Stimulated activated CD8-positive, alpha-beta memory T cell treated with anti-CD3 and anti-CD28 coated beads, Interleukin-15, amount 100 ng/mL, for 24 hours (primary cell): ENCODE data around the gene ATXN7L1.
"Not testable (repeated sequence)": the region's sequence is repeated elsewhere in the genome, so short reads cannot be mapped to it uniquely, and the experiment has no call there.

Experiments
- DNase-seq: peaks from one replicate; pipeline ENCODE4 v3.0.0-alpha.2; 2020; ENCODE audit warnings: low read depth

ATXN7L1 gene

DNA sequence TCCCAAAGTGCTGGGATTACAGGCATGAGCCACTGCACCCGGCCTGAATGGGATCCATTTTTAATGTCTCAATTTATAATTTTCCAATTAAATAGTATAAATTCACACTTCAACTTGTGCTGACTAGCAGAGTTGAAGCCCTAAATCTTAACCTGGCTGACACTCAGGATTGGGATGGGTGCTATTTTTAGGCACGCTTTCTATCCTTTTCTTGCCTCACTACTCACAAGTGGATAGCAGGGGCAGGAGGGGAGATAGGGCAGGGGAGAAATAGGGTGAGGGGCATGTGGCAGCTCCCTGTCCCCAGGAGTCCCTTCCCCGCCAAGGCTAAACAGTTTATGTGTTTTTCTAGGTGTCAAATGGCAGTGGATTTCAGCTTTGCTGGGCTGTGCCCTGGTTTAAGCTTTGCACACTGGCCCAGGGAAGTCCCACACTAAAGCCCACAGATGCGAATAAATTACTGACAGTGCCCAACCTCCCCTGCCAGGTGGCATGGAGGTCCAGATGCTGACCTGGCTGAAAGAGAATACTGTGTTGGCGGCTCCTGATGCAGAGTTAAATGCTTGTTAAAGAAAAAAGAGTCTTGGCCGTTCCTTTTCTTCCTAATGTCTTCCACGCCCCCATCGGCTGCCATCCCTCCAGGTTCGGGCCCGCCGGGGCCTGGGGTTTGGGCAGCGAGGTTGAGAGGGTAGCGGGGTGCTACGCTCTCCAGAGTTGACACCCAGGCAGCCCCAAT, 259.0 kb downstream of the ATXN7L1 start:
- DNase-seq: no peak

DNA sequence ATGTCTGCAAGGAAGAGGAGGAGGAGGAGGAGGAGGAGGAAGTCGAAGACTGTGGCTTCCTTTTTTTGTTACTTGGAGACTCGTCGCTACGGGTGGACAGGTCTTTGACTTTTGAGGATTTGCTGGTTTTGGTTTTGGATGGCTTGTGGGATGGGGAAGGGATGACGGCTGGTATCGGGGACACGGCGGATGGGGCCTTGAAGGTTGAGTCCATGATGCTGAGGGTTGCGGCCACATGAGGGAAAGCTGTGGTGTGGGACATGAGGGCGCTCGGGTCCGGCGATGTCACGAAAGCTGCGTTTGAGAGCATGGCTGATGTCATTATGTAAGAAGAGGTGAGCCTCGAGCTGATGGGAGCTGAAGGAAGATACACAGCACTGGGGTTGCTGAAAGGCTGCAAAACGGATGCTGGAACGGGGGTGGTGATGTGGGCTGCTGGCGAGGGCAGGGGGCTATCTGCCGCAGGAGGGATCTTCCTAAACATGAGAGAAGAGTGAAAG, 262.0 kb downstream of the ATXN7L1 start:
- DNase-seq: no peak

DNA sequence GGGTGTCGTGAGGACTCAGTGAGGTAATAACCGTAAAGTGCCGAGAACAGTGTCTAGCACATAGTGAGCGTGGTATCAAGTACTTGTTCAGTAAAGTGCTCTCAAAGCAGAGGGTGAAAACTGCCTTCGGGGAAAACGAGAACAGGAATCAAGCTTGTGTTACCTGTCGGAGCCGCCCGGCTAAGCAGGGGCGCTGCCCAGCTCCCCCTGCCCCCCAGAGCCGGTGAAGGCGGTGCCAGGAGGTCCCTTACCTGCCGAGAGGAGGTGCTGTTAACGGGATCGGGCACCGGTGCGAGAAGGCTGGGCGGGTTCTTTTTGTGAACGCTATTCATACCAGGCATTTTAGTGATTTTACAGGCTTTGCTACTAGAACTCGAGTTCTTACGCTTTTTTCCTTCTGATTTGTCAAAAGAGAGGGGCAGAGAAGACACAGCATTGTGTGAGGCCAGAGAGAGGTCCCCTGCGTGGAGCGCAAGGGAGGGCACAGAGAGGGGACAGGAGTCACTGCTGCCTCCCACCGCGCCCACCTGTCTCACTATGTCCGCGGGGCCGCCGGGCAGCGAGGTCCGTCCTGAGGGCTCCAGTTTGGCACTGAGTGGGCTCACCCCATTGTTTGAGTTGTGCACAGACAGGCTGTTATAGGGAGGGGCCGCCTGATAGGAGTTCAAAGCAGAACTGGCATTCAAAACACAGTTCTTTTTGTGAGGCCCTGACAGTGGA, 262.6 kb downstream of the ATXN7L1 start:
- no peak for DNase-seq

DNA sequence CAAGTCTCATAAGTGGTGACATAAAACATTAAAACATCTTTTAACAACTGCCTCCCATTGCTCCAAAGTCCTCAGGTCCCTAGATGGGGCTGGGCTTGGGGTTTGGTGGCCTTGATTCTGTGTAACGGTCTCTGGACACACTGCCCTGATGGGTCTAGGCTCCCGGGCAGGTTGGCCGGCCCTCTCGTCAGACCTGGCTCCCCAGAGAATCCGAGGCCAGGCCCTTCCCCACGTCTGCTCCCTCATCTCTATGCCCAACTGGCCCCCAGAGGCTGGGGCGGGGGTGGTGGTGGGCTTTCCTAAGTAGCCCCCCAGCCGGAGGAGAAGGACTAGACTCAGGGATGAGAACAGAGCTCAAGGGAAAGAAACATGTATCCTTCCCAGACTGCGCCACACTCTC, 263.6 kb downstream of the ATXN7L1 start:
- DNase-seq: no peak

DNA sequence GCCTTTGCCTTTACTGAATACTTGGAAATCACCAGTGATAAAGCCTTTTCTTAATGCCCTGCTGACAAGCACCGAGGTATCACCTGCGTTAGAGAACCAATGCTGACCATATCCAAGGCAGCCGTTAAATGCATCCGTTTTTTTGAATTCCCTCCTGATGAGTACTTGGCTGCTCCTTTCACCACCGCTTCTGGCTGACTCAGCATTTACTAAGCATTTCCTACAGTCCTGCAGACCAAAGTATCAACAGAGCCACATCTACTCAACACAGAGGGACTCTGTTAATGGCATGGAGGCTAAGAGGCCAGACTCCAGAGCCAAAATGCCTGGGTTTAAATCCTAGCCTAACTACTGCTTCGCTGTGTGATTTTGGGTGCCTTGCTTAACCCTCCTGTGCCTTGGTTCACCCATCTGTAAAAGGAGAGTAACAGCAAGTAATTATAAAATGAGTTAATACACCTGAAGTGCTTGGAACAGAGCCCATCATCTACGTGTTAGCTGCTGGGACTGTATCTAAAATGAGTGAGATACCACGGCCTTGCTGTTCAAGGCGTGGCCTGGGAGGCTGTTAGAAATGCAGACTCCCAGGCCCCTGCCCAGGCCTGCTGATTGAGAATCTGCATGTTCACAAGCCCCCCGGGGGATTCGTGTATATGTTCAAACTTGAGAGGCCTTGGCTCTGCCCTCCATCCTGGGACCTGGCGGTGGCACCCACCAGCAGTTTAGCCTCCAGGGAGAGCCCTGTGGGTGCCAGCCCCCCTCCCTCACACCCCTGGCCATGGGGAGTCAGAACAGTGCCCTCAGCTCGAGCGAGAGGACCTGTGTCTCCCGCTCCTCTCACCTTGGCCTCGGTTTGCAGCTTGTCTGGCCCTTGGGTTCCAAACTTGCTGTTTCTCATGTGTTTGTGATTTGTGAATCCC, 264.3 kb downstream of the ATXN7L1 start:
- DNase-seq: no peak

DNA sequence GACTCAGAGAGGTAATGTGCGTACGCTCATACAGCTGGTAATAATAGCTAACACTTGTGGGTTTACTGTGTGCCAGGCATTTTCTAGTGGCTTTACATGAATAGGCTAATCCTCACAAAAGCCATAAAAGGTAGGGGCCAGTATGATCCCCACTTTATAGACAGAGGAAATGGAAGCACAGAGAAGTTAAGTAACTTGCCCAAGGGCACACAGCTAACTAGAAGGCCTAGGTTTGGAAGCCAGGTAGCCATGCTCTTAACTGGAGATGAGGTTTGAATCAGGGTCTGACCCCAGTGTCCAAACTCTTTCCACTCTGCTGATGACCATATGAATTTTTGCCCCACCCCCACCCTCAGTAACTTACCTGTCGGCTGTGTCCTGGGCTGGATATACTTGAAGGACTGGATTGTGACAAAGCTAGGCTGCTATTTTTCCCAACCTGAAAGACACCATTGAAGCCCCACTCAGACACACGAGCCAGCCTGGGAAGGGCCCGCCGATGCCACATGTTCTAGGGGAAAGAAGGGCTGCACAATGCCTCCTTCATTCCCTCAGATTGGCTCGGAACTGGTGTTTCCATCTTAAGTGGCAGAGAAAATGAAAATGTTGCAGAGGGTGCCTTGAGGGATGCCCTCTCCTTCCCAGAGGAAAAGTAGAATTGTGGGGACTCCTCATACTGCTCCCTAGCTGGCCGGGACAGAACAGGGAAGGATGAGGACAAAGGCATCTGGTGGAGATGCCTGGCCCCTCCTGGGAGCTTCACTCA, 266.1 kb downstream of the ATXN7L1 start:
- no peak for DNase-seq

DNA sequence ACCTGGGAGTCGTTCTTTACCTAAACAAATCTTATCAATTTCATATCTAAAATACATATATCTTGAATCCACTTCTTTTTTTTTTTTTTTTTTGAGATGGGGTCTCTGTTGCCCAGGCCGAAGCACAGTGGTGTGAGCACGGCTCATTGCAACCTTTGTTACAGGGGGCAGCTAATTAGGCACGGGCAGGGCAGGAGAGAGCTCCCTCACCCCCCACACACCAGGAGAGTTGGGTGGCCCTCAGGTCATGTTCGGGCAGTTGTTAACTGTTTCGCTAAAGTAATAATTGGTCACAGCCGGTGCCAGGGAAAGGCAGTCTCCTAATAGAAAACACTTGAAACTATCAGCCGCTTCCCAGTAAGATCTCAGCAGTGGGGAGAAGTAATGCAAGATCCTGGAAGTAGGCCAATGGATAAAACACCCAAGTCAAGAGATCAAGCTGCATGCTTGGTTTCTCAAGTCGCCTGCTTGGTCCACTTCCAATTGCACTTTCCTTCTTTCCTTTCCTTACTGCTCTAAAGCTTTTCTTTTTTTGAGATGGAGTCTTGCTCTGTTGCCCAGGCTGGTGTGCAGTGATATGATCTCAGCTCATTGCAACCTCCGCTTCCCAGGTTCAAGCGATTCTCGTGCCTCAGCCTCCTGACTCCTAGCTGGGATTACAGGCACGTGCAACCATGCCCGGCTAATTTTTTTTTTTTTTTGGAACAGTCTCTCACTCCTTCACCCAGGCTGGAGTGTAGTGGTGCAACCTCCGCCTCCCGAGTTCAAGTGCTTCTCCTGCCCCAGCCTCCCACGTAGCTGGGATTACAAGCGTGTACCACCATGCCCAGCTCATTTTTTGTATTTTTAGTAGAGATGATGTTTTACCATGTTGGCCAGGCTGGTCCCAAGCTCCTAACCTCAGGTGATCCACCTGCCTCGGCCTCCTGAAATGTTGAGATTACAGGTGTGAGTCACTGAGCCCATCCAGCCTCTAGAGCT, 273.8 kb downstream of the ATXN7L1 start:
- DNase-seq: no peak

DNA sequence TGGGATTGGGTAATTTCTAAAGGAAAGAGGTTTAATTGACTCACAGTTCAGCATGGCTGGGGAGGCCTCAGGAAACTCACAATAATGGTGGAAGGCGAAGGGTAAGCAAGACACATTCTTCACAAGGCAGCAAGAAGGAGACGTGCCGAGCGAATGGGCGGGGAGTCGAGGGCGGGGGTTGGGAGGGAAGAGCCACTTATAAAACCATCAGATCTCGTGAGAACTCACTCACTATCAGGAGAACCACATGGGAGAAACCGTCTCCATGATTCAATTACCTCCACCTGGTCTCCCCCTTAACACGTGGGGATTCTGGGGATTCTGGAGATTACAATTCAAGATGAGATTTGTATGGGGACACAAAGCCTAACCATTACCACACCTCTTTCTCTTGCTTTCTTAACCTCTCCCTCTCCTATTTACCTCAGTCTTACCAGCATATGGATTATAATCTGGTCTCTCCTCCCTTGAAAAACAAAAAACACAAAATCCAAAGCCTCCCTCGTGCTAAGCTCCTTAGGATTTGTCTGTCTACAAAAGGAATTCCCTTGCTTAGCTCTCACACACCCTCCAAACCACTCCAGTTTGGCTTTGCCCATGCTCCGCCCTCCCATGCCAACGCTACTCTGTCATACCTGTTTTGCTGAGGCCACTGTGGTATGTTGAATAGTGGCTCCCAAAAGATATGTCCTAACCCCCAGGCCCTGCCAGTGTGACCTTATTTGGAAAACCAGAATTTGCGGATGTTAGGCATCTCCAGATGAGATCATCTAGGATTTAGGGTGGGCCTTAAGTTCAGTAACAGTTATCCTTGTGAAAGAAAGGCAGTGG, 275.5 kb downstream of the ATXN7L1 start:
- DNase-seq: no peak

DNA sequence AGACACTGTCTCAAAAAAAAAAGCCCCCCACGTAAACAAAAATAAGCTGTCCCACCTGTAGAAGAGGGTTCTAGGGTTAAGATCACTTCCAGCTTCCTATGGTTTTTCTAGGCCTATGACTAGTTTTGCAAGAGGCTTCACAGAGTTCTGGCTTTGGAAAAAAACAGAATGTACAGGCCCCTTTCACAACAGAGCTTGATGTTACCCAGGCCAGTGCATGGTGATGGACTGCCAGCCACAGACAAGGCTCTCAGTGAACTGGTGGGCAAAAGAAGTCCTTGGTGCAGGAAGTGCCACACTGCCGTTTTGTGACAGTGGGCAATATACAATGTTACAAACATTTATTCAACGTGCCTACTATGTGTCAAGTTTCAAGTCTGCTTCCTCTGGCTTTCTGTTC, 276.8 kb downstream of the ATXN7L1 start:
- no peak for DNase-seq

DNA sequence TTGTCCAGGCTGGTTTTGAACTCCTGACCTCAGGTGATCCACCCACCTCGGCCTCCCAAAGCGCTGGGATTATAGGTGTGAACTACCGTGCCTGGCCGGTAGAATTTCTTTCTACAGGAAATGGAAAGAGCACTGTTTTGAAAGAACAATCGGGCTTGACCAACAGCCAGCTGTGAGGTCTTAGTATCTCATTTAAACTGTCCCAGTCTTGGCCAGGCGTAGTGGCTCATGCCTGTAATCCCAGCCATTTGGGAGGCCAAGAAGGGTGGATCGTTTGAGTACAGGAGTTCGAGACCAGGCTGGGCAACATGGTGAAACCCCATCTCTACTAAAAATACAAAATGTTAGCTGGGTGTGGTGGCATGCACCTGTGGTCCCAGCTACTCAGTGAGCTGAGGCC, 277.3 kb downstream of the ATXN7L1 start:
- not testable (repeated sequence) for DNase-seq

DNA sequence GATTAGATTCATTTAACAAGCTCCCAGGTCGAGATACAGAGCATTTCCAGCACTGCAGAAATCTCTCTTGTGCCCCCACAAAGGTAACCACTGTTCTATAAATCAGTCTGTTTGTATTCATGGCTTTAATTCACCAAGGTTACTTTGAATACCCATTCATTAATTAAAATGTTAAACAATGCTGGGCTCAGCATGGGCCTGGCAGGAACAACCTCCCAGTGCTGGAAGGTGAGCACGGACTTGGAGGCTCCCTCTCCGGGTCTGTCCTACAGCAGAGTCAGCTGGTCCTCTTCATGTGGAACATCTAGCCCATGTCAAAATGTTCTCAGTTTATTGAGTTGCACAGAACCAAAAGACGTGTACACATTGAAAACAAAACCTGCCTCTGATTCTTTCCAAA, 279.5 kb downstream of the ATXN7L1 start:
- DNase-seq: no peak

DNA sequence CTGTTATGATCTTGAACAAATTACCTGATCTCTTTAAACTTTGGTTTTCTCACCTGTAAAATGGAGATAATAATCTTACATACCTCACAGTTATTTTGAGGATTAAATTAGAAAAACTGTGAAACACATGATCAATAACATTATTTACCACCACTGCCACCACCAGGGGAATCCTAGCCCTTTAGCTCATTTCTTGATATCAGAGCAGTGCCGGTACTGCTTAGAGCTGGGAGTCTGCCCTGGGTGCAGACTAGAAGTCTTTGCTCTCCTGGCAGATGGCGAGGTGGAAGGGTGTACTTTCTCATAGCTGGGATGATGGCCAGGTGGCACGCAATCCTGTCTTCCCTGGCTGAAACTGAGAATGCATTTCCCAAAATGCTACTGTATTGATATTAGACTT, 282.4 kb downstream of the ATXN7L1 start:
- DNase-seq: no peak

DNA sequence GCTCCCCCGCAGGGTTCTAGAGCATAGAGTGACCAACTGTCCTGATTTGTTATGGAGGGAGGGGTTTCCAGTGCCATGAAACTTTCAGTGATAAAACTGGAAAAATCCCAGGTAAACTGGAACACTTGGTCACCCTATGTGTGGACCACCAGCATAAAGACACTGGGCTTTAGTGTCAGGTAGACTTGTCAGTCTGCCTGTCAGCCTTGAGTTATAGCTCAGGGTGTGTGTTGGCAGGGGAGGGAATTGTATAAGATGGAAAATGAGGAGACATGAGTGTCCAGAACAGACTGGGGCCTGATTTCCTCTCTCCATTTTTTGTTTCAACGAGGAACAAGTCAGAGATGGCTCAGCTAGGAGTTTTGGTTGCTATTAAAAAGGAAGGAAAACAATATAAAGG, 284.9 kb downstream of the ATXN7L1 start:
- DNase-seq: no peak

DNA sequence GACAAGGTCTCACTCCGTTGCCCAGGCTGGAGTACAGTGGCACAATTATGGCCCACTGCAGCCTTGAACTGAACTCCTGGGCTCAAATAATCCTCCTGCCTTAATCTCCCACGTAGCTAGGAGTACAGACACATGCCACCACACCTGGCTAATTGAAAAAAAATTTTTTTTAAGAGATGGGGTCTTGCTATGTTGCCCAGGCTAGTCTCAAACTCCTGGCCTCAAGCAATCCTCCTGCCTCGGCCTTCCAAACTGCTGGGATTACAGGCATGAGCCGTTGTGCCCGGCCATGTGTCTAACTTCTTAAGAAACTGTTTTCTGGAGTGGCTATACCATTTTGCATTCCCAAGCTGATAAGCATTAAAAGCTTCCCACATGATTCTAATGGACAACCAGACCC, 285.6 kb downstream of the ATXN7L1 start:
- no peak for DNase-seq

DNA sequence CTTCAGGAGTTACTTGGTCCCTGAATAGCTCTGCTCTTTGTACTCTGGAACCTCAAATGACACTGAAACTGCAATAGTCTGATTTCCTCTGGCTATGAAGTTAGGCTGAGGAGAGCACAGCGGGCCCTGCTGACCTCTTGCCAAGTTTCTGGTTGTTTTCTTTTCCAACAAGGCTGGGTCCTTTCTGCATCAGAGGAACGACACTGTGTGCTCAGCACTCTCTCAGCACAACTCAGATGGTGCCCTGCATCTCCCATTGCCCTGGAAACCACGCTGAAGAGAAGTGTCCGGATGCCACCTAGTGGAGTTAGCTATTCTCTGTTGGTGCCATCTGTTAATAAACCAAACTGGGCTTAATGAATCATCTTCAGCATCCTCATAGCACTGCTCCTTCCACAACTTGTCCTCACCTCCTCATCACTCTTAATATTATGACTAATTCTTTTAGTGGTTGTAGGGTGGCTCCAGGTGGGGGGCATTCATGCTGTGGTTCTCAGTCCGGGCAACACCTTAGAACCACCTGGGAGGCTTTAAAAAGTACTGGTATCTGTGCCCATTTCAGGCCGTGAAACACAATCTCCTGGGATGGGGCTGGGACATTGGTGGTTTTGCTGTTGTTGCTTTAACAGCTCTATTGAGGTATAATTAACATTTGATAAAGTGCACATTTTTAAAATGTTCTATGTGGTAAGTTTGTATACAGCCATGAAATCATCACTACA, 286.9 kb downstream of the ATXN7L1 start:
- DNase-seq: no peak

DNA sequence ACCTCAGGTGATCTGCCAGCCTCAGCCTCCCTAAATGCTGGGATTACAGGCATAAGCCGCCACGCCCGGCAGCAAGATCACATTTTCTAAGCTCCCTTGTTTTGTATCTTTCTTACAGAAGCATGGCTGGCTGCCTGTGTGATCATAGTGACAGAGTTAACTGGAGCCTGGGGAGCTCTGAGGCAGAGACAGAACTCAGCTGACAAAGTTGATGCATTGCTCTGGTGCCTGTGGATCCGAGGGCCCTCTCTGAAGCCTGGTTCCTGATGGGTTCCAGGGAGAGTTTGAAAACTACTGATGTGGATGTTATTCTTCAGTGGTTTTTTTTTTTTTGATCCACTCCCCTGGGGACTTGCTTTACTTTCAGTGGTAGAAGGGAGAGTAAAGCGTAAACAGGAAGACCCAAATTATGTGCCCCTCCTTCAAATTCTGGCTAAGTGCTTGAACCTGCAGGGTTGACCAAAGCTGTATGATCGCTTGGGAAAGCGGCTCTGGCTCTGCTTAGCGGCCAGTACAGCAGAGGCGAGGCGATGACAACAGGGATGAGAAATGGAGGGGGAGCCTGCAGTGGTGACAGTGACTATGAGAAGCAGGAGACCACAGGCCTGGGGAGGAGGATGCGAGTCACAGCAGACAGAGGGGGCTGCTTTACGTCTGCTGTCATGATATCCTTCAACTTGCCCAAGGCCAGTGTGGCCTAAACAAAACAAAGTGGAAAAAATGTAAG, 288.3 kb downstream of the ATXN7L1 start:
- no peak for DNase-seq

DNA sequence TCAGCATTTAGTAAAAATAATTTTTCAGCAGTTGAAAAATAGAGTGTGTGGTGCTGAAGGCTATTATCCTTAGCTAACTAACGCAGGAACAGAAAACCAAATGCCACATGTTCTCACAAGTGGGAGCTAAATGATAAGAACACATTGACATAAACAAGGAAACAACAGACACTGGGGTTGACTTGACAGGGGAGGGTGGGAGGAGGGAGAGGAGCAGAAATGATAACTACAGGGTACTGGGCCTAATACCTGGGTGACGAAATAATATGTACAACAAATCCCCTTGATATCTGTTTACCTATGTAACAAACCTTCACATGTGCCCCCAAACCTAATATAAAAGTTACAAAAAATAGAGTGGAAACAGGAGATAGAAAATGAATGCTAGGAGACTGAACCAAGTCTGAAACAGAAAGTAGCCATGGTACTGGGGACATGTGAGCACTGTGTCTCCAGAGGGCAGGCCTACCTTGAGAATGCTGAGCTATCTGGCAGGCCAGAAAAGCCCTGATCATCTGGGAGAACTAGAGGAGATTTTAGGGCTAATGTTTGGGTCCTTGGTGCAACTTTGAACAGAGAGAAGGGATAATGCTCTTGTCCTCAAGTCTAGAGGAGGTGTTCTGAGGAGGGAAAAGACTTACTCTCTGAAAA, 290.4 kb downstream of the ATXN7L1 start:
- no peak for DNase-seq

DNA sequence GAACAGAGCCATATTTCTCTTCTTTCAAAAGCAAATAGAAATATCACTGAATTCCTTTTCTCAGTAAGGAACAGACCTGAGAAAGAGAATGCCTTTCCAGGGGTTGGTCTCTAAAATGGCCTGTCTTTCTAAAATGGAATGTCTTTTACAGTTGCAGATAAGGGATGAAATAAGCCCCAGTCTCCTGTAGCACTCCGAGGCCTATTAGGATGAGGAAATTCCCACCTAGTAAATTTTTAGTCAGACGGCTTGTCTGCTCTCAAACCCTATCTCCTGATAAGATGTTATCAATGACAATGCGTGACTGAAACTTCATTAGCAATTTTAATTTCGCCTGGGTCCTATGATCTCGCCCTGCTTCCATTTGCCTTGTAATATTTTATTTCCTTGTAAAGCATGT, 292.2 kb downstream of the ATXN7L1 start:
- no peak for DNase-seq
